Activated naive CD8-positive, alpha-beta T cell treated with anti-CD3 and anti-CD28 coated beads for 36 hours (primary cell): ENCODE results near the gene FOXB1. TPM values are rescaled to one million over a fixed set of nuclear protein-coding genes. Genes with fewer than 3 reads are reported as not detected.

Experiments
- DNase-seq: peaks from one replicate; pipeline ENCODE4 v3.0.0; 2021
- H3K27ac Mint-ChIP-seq: one replicate; pipeline ENCODE4 v1.8.0; 2022; ENCODE audit warnings: mild to moderate bottlenecking, moderate library complexity, mixed read lengths
- H3K27me3 Mint-ChIP-seq: one replicate; pipeline ENCODE4 v1.8.0; 2022; ENCODE audit warnings: mild to moderate bottlenecking, mixed read lengths
- H3K36me3 Mint-ChIP-seq: one replicate; pipeline ENCODE4 v1.8.0; 2021; ENCODE audit warnings: mild to moderate bottlenecking, mixed read lengths
- H3K4me1 Mint-ChIP-seq: one replicate; pipeline ENCODE4 v1.8.0; 2021; ENCODE audit warnings: mixed read lengths
- H3K4me3 Mint-ChIP-seq: one replicate; pipeline ENCODE4 v1.8.0; 2022; ENCODE audit warnings: mild to moderate bottlenecking, moderate library complexity, mixed read lengths
- H3K9me3 Mint-ChIP-seq: one replicate; pipeline ENCODE4 v1.8.0; 2022; ENCODE audit warnings: mixed read lengths
- total RNA-seq, 2 experiments: library from RNA; stranded (reverse); gene quantifications; one replicate each; pipeline ENCODE4 v1.2.3, GENCODE V29; 2021

FOXB1 gene
- total RNA-seq, 2 experiments from 2014 or later, result 0.14 to 0.29 TPM

DNA sequence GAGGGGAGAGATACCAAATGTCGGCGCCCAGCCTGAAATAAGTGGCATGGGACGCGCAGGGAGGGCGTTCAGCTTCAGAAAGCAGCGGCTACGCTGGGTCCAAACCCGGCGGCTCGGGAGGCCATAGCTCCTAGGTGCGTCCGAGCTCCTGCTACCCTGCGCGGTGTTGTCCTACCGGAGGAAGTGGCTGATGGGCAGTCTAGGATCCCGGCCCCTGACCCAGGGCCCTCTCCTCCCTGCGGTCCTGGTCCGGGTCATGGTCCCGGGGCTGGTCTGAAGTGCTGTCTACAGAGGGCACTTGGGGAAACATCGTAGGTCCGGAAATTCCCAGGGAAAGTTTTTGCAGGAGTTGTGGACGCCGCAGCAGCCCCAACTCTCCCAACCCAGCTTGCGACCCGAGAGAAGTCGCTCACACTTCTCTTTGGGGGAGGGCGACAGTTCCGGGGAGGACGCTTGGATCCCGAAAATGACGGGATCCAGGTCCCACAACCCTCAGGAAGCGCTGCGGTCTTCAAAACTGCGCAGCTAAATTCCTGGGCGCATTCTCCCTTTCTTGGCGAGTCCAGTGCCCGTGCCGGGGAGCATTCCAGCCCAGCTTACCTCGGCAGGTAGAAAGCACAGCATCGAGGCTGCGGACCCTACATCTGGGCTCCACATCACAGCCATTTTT lies 9.1 kb upstream of the FOXB1 start:
- Mint-ChIP-seq H3K9me3 (no peaks in the 10 kb centered on the region), H3K36me3 (no peaks in the 10 kb centered on the region), H3K4me1 (peaks cover 30% of the 10 kb centered on the region), H3K4me3 (peak overlapping the region; percentile 4), H3K27ac (no peak overlapping the region), H3K27me3 (peaks cover 90% of the 10 kb centered on the region)
- DNase-seq, result no peak

DNA sequence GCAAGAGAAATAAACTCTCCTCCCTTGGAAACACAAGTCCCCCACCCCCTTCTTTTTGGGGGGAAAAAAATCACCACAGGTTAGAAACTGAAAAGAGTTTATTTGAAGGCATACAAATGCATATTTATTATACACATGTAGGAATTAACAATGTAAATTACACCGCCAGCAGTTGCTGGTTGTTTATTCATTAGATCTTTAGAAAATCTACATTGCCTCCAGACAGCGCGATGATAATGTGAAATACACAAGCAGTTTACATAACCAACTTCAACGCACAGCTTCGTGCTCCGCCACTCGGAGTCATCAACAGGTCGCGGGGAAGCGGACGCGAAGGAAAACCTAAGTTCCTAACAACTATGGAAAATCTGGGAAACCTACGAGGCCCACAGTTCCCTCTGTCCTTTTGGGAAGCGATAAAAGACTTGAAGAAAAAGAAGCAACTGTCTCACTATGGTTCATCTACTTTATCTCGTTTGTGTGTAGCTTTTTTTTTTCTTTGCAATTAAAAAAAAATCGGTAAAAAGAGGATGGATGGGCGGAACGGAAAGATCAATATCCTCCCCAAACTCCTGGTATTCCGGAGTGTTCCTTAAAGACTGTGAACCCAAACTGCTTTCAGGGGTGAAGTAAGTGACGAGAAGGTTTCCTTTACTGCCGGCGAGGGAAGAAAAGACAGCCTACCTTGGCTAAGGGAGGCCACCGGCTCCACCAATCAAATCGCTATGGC lies 8.4 kb upstream of the FOXB1 start:
- no peak for DNase-seq
- Mint-ChIP-seq H3K4me1 (peaks cover 37% of the 10 kb centered on the region), H3K9me3 (no peaks in the 10 kb centered on the region), H3K4me3 (peak overlapping the region; percentile 37), H3K27ac (no peak overlapping the region), H3K27me3 (peaks cover 92% of the 10 kb centered on the region), H3K36me3 (no peaks in the 10 kb centered on the region)

DNA sequence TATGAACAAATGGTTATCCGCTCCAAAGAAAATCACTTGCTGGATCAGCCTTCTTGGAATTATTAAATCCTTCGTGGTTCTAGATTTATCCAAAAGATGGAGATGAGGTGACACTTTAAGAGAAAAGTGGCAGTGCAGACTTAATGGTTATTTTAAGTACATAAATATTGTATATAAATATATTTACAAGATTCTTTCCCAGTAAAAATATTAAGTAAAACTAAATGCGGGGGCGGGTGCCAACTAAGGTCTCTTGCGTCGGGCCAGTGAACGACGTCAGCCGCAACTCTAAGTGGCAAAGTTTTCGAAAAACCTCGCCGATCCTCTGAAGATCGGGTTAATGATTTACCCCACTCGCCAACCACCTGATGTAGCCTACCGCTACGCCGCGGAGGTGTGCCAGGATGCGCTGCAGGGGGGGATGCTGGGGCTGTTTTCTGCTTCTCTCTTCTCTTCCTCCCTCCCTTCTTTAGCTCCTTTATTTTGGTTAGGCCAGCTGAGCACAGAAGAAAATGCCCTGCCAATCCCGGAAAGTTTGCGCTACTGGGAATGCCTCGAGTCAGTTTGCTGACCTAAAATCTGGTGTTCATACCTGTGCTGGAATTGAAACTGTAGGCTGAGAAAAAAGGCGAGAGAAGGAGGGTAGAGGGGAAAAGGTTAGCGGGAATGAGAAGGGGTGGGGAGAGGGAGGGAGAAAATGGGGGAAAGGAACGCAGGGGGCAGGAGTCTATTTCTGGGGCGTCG lies 7.6 kb upstream of the FOXB1 start:
- Mint-ChIP-seq H3K27me3 (peaks cover 96% of the 10 kb centered on the region), H3K27ac (no peak overlapping the region), H3K4me3 (peak overlapping the region; percentile 80), H3K4me1 (peaks cover 40% of the 10 kb centered on the region), H3K9me3 (peaks cover 3% of the 10 kb centered on the region), H3K36me3 (no peaks in the 10 kb centered on the region)
- no peak for DNase-seq

DNA sequence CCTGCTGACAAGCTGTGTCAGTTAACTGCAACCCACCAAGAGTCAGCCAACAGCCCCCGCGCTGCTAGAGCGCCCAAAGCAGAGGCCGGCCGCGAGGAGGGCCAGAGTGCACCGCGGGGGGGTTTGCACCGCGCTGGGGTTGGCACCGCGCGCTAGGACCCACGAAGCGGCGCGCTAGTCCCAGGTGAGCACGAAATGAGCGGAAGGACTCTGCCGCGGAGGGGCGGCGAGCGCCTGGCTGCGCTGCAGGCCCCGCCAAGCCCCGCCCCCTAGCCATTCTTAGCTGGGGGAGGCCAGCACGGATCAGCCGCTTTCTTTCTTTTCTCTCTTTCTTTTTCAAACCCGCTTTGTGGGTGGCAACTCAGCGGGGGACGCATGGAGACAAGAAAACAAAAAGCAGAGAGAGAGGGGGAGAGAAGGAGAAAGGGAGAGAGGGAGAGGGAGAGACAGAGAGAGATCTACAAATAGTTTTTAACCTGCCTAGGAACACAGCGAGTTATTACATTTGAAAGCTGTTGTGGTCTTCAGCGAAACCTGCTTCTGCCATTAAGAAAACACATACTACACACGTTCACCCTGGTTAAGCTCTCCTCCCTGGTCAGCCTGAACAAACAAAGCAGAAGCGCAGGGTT lies 6.9 kb upstream of the FOXB1 start:
- Mint-ChIP-seq H3K4me1 (peaks cover 40% of the 10 kb centered on the region), H3K36me3 (no peaks in the 10 kb centered on the region), H3K27ac (no peak overlapping the region), H3K27me3 (peaks cover 99% of the 10 kb centered on the region), H3K4me3 (peak overlapping the region; percentile 80), H3K9me3 (peaks cover 5% of the 10 kb centered on the region)
- peak; percentile 81 for DNase-seq

DNA sequence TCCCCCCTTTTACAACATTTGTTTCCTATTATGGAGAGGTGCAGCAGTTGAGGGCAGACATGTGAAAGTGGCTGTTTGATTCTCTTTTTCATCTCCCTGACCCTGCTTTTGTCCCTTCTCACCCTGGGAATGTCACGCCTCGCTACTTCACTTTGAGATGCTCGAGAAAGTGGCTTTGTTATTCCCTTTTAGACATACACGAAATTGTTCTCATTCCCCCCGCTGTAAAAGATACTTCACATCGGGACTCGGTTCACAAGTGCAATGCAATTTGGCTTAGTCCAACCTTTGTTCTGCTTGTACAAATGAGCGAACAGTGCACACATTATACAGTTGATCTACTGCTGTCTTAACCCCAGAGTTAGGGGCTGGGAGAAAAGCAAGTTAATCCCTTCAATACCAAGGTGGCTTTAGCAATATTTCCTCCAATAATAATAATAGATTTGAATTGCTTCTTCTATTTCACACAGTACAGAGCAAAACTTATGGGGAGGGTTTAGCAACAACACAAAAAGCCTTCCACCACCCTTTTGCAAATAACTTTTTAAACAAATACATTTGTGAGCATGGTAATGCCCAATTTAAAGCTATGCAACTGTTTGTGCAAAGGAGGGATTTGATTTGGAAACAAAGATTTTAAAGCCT lies 5.7 kb upstream of the FOXB1 start:
- Mint-ChIP-seq H3K4me1 (peaks cover 46% of the 10 kb centered on the region), H3K27me3 (peaks cover 100% of the 10 kb centered on the region), H3K27ac (no peak overlapping the region), H3K9me3 (peaks cover 9% of the 10 kb centered on the region), H3K36me3 (peaks cover 5% of the 10 kb centered on the region), H3K4me3 (no peak overlapping the region)
- DNase-seq, result no peak

DNA sequence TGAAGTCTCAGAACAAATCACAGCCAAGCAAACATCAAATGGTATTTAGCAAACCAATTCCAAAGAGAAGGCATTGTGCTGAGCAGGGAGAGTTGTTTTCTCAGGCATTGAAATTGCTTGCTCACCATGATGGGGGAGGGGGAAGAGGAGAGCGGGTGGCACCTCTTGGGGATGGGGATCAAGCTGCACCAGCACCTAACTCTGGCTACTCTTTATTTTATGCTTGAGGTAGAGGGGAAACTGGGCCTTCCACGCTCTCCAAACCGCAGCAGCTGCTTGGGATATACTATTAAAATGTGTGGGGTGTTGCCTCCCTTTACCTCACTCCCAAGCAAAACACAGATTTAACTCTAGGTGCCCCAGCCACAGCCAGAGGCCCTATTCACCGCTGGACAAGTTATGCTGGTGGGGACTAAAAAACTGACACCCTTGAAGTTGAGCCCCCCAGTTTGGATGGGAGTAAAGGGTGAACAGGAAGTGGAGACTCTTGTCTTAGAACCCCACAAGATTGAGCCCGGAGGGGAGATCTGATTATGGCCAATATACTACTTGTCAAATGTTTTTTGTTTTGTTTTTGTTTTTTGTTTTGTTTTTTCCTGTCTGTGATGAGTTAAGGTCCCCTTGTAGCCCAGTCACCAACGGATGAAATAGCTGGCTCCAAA lies 5.0 kb upstream of the FOXB1 start:
- H3K27me3 Mint-ChIP-seq, result peaks cover 100% of the 10 kb centered on the region
- H3K9me3 Mint-ChIP-seq, result peaks cover 9% of the 10 kb centered on the region
- H3K4me3 Mint-ChIP-seq, result no peak overlapping the region
- peaks cover 5% of the 10 kb centered on the region for H3K36me3 Mint-ChIP-seq
- H3K4me1 Mint-ChIP-seq, result peaks cover 50% of the 10 kb centered on the region
- no peak for DNase-seq
- H3K27ac Mint-ChIP-seq, result no peak overlapping the region

DNA sequence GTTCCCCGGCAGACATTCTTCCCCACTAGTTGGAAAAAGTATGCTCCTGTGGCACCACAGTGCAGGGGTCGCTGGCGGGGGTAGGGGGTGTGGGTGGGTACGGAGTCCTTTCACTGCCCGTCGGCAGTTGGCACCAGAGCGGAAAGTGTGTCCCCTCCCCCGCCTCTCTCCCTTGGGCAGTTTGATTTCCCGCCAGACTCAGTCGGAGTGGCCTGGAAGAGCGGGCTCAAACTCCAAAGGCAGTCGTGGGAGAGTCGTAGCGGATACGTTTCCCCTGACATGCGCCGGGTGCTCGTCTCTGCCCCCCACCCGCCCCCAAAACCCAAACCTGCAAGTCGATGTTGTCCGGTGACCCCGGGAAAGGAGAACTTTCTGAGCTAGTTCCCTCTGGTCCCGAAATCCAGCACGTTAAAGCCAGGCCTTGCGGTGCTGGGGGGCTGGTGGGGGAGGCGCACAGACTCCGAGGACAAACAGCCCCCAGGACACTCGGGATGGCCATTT lies 4.4 kb upstream of the FOXB1 start:
- Mint-ChIP-seq H3K36me3 (peaks cover 5% of the 10 kb centered on the region), H3K4me3 (no peak overlapping the region), H3K27ac (no peak overlapping the region), H3K27me3 (peaks cover 100% of the 10 kb centered on the region), H3K9me3 (peaks cover 9% of the 10 kb centered on the region), H3K4me1 (peaks cover 51% of the 10 kb centered on the region)
- DNase-seq, result no peak

DNA sequence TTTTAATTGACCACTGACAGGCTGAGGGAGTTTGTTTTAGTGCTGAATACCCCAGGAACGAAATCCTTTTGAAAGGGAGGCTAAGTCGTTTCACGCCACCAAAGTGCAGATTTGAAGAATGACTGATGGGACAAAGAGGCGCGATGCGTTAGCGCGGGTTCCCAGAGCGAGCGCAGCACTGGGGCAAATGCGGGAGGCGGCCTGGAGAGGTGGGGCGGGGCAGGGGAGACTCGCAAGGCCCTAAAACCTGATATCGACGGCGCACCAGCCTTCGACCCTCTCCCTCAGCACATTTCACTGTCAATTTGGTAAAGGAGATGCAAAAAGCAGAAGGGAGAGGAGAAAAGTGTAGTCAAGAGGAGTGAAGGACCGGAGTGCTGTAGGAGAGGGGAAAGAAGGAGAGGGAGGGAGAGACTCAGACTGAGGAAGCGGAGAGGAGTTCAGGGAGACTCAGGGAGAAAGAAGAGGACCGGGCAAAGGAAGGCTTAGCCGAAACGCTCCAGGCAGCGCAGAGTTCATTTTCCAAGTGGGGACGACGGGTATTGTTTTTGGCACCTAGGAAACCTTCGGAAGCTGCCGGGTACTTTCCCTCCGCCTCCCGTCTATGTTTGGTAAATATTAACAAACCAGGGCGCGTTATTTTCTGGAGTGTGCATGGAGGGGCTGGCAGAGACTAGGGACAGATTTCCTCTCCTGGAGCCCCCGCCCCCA lies 3.8 kb upstream of the FOXB1 start:
- H3K4me1 Mint-ChIP-seq, result peaks cover 51% of the 10 kb centered on the region
- H3K27ac Mint-ChIP-seq, result no peak overlapping the region
- H3K27me3 Mint-ChIP-seq, result peaks cover 100% of the 10 kb centered on the region
- H3K9me3 Mint-ChIP-seq, result peaks cover 9% of the 10 kb centered on the region
- H3K4me3 Mint-ChIP-seq, result no peak overlapping the region
- no peak for DNase-seq
- H3K36me3 Mint-ChIP-seq, result peaks cover 5% of the 10 kb centered on the region

DNA sequence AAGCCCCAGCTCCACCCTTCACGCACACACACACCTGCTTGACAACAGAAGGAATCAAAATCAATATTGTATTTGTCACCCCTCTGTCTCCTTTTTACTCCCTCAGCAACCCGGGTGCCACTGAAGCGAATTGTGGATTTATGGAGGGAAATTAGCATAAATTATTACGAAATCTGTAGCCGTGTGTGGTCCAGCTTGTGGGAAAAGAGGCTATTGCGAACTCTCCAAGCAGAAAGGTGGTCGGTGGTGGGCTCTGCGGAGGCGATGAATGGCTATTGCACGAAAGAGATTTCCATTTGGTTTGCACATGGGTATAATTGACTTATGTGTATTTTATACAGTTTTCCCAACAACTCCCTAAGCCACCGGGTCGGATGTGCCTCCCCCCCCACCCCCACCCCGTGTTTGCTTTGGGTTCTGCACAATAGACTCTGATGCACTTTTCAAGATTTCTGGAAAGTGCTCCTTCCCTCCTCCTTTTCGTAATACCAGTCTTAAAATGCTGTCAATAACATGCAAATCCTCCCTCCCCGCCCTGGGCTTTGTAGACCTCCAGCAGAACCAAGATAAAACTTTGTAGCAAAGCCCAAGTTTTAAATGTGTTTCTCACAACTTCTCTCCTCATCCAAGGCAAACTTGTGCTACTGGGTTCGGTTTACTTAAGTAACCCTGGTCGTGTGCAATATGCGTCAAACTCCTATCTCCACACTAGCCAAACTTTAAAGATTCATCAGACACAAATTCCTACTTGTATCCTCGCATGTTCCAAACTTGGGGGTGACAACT lies 3.1 kb upstream of the FOXB1 start:
- no peak overlapping the region for H3K4me3 Mint-ChIP-seq
- H3K4me1 Mint-ChIP-seq, result peaks cover 49% of the 10 kb centered on the region
- no peak overlapping the region for H3K27ac Mint-ChIP-seq
- H3K9me3 Mint-ChIP-seq, result peaks cover 9% of the 10 kb centered on the region
- no peak for DNase-seq
- peaks cover 5% of the 10 kb centered on the region for H3K36me3 Mint-ChIP-seq
- H3K27me3 Mint-ChIP-seq, result peaks cover 100% of the 10 kb centered on the region

DNA sequence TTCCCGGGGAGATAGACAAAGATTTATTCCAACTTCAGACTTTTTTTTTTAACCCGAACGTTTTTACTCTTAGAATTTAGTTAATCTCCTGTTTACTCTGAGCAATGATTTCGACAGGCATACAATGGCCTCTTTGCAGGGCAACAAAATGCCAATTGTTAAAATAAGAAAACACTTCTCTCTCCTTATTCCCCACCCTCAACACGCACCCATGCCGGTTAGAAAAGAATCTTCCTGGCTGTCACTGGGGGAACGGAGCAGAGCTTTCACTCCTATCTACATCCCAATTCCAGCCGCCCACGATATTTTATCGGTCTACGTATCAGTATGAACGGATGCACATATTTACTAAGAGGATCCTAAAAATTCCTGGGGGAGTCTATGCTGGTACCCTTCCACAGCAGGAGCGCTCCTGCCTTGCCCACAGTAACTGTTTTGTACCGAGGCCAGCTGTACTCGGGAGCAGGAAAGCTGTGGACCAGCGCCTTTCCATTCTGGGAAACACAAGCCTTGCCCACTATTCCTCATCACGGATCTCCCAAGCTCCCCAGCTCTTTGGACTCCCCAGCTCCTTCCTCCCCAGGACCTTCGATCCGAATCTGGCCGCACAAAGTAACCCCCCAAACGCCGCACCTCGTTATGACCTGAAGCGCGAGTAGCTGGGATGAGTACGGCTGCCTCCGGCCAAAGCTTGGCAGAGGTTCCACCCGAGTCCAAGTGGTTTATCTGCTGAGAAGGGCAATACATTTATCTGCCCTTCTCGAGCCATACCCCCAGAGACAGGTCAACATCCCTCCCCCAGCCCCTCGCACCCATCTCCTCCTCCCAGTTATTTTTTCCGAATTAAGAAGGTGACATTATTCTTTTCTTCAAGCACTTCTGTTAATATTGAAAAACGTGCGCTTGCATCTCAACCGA lies 2.2 kb upstream of the FOXB1 start:
- Mint-ChIP-seq H3K27me3 (peaks cover 100% of the 10 kb centered on the region), H3K4me1 (peaks cover 49% of the 10 kb centered on the region), H3K4me3 (peak overlapping the region; percentile 1), H3K27ac (no peak overlapping the region), H3K9me3 (peaks cover 9% of the 10 kb centered on the region), H3K36me3 (peaks cover 5% of the 10 kb centered on the region)
- no peak for DNase-seq

DNA sequence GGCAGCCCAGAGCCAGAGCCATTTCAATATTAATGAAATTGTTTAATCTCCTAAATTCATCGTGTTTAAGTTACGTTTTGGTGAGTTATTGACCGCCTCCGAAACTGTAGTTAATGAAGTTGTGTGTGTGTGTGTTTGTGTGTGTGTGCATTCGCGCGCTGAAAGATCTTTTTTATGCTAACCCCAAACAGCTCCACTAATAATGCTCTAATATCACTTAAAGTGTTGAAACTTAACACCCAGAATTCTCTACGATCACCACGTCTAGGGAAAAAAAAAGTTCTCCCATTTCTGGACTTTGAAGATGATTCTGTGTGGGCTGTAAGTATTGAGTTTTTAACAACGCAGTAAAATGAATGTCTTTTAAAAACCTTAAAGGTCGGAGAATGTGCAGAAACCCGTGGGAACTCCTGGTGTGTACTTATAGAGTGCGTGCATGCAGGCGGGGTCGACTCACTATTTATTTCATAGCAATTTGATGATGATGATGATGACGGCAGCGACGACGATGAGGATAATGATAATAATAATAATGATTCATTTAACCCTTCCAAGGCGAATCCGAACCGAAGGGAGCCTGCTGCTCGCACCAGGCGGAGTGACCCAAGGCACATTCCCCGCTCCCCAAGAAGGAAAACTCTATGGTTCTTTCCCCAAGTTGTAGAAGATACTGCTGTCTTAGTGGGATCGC lies 1.4 kb upstream of the FOXB1 start:
- Mint-ChIP-seq H3K4me3 (peak overlapping the region; percentile 1), H3K9me3 (peaks cover 9% of the 10 kb centered on the region), H3K27ac (no peak overlapping the region), H3K36me3 (peaks cover 5% of the 10 kb centered on the region), H3K4me1 (peaks cover 45% of the 10 kb centered on the region), H3K27me3 (peaks cover 99% of the 10 kb centered on the region)
- DNase-seq, result no peak
